ENCODE data around the gene RPAP3.

RPAP3 gene

GRCh38 chr12:47705229-47705565 lies 633 bp downstream of the RPAP3 start:
- H3K36me3 ChIP-seq (ENCODE audit: control insufficient read depth, insufficient read depth, low read length), result peaks cover 2% of the 10 kb centered on the region
- TF ChIP-seq CTCF (IDR thresholded peaks at IDR 0.05; ENCODE audit: insufficient read depth, low read length, poor library complexity, severe bottlenecking), result no peak
- peak overlapping the region; percentile 93 for H3K4me3 ChIP-seq (replicated peaks; ENCODE audit: low read depth, low read length)
- DNase-seq (ENCODE audit: extremely low read depth, insufficient read length), result no peak
- no peaks in the 10 kb centered on the region for H3K27me3 ChIP-seq (replicated peaks; ENCODE audit: control insufficient read depth, insufficient read depth, low read length)

- peaks cover 2% of the 10 kb centered on the region for H3K36me3 ChIP-seq (ENCODE audit: control insufficient read depth, insufficient read depth, low read length)
- H3K4me3 ChIP-seq (replicated peaks; ENCODE audit: low read depth, low read length), result peak overlapping the region; percentile 93
- no peak for DNase-seq (ENCODE audit: extremely low read depth, insufficient read length)
- TF ChIP-seq CTCF (IDR thresholded peaks at IDR 0.05; ENCODE audit: insufficient read depth, low read length, poor library complexity, severe bottlenecking), result no peak
- no peaks in the 10 kb centered on the region for H3K27me3 ChIP-seq (replicated peaks; ENCODE audit: control insufficient read depth, insufficient read depth, low read length)
Observed at GRCh38 chr12:47704719-47705118, 1.1 kb downstream of the RPAP3 start.

- Histone ChIP-seq H3K36me3 (ENCODE audit: control insufficient read depth, insufficient read depth, low read length) (peaks cover 2% of the 10 kb centered on the region), H3K27me3 (replicated peaks; ENCODE audit: control insufficient read depth, insufficient read depth, low read length) (no peaks in the 10 kb centered on the region), H3K4me3 (replicated peaks; ENCODE audit: low read depth, low read length) (no peak overlapping the region)
- TF ChIP-seq CTCF (IDR thresholded peaks at IDR 0.05; ENCODE audit: insufficient read depth, low read length, poor library complexity, severe bottlenecking), result no peak
- no peak for DNase-seq (ENCODE audit: extremely low read depth, insufficient read length)
Observed at GRCh38 chr12:47700263-47700662, 5.6 kb downstream of the RPAP3 start.

GRCh38 chr12:47698631-47699030 lies 7.2 kb downstream of the RPAP3 start:
- Histone ChIP-seq H3K27me3 (replicated peaks; ENCODE audit: control insufficient read depth, insufficient read depth, low read length) (no peaks in the 10 kb centered on the region), H3K4me3 (replicated peaks; ENCODE audit: low read depth, low read length) (no peak overlapping the region), H3K36me3 (ENCODE audit: control insufficient read depth, insufficient read depth, low read length) (peaks cover 2% of the 10 kb centered on the region)
- no peak for DNase-seq (ENCODE audit: extremely low read depth, insufficient read length)
- TF ChIP-seq CTCF (IDR thresholded peaks at IDR 0.05; ENCODE audit: insufficient read depth, low read length, poor library complexity, severe bottlenecking), result no peak

- no peak overlapping the region for H3K4me3 ChIP-seq (replicated peaks; ENCODE audit: low read depth, low read length)
- H3K36me3 ChIP-seq (ENCODE audit: control insufficient read depth, insufficient read depth, low read length), result peaks cover 2% of the 10 kb centered on the region
- DNase-seq (ENCODE audit: extremely low read depth, insufficient read length), result no peak
- no peak for TF ChIP-seq CTCF (IDR thresholded peaks at IDR 0.05; ENCODE audit: insufficient read depth, low read length, poor library complexity, severe bottlenecking)
- H3K27me3 ChIP-seq (replicated peaks; ENCODE audit: control insufficient read depth, insufficient read depth, low read length), result no peaks in the 10 kb centered on the region
Observed at GRCh38 chr12:47698055-47698454, 7.8 kb downstream of the RPAP3 start.

- H3K4me3 ChIP-seq (replicated peaks; ENCODE audit: low read depth, low read length), result no peak overlapping the region
- DNase-seq (ENCODE audit: extremely low read depth, insufficient read length), result no peak
- no peaks in the 10 kb centered on the region for H3K27me3 ChIP-seq (replicated peaks; ENCODE audit: control insufficient read depth, insufficient read depth, low read length)
- no peak for TF ChIP-seq CTCF (IDR thresholded peaks at IDR 0.05; ENCODE audit: insufficient read depth, low read length, poor library complexity, severe bottlenecking)
- no peaks in the 10 kb centered on the region for H3K36me3 ChIP-seq (ENCODE audit: control insufficient read depth, insufficient read depth, low read length)
Observed at GRCh38 chr12:47689215-47689614, 16.6 kb downstream of the RPAP3 start.

Data from GM06990 (cell line).